Nephron (organoid): ENCODE measurements around the gene LARP1.
"Not testable (repeated sequence)": the region's sequence is repeated elsewhere in the genome, so short reads cannot be mapped to it uniquely, and the experiment has no call there.

Experiments
- H3K27ac Mint-ChIP-seq, 3 experiments: 2 replicates each; pipeline ENCODE4 v1.8.0; 2020; ENCODE audit warnings: mixed read lengths in 3 of 3, mild to moderate bottlenecking in 2 of 3, moderate library complexity in 1 of 3
- H3K27me3 Mint-ChIP-seq: 2 replicates; pipeline ENCODE4 v1.8.0; 2021; ENCODE audit warnings: low read depth, mild to moderate bottlenecking, moderate library complexity, mixed read lengths
- H3K36me3 Mint-ChIP-seq: 2 replicates; pipeline ENCODE4 v1.8.0; 2020; ENCODE audit warnings: low read depth, mixed read lengths
- H3K4me1 Mint-ChIP-seq: 2 replicates; pipeline ENCODE4 v1.8.0; 2020; ENCODE audit warnings: mixed read lengths
- H3K4me3 Mint-ChIP-seq, 3 experiments: 2 replicates each; pipeline ENCODE4 v1.8.0; 2020; ENCODE audit warnings: mild to moderate bottlenecking in 3 of 3, mixed read lengths in 3 of 3, moderate library complexity in 2 of 3
- H3K9me3 Mint-ChIP-seq: 2 replicates; pipeline ENCODE4 v1.8.0; 2020; ENCODE audit warnings: mixed read lengths
- TF ChIP-seq, protein P1 (sequence below), 3 experiments: fragments of 200-600 bp; sonication (generic); IDR thresholded peaks; one replicate each; pipeline ENCODE4 v1.5.0; 2021; ENCODE audit warnings: antibody characterized with exemption in 3 of 3; ENCODE audit not compliant: unreplicated experiment in 3 of 3

Gene LARP1

DNA sequence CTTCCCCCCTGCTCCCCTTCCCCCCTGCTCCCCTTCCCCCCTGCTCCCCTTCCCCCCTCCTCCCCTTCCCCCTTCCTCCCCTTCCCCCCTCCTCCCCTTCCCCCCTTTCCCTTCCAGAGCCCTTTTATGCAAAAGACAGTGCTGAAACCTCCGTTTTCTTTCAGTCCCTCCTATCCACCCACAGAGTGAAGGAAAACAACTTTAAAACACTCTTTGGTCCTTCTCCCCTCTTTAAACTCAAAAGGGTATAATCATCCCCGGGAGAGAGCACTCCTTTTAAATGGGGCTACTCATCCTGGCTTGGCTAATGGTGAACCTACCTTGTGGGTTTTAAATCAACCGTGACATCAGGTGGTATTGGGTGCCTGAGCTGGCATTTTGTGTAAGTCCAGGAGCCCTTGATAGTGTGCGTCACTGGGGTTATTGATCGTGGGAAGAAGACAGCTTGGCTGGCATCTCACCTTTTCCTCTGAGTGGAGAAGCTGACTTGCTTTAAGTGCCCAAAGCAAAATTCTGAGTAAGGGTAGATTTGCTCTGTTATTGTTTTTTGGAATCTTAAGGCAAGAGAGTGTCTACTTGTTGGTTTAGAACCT, 2.7 kb downstream of the LARP1 start:
- Mint-ChIP-seq H3K27ac (peak overlapping the region; percentile 90 to 95 (median 92)), H3K36me3 (no peaks in the 10 kb centered on the region)
- TF ChIP-seq, protein P1, sequence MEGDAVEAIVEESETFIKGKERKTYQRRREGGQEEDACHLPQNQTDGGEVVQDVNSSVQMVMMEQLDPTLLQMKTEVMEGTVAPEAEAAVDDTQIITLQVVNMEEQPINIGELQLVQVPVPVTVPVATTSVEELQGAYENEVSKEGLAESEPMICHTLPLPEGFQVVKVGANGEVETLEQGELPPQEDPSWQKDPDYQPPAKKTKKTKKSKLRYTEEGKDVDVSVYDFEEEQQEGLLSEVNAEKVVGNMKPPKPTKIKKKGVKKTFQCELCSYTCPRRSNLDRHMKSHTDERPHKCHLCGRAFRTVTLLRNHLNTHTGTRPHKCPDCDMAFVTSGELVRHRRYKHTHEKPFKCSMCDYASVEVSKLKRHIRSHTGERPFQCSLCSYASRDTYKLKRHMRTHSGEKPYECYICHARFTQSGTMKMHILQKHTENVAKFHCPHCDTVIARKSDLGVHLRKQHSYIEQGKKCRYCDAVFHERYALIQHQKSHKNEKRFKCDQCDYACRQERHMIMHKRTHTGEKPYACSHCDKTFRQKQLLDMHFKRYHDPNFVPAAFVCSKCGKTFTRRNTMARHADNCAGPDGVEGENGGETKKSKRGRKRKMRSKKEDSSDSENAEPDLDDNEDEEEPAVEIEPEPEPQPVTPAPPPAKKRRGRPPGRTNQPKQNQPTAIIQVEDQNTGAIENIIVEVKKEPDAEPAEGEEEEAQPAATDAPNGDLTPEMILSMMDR (IDR thresholded peaks at IDR 0.05; ENCODE audit: unreplicated experiment in 3 of 3): no peak

DNA sequence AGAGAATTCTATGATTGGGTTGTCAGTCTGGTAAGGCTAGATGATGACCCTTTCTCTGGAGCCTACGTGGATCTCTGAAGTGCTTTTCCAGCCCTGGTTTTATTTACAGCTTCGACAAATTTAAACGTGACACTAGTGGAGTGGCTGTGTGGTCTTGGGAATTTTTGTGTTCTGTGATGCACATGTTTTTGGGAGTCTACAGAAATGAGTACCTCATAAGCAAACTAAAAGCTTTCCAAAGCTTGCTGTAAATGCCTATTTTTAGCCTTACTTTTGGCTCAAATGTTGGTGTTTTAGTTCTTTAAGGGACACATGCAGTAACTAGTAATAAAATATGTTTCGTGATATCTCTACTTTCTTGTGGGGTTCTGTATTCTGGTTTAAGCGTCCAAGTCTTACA, 3.3 kb downstream of the LARP1 start:
- Mint-ChIP-seq H3K27ac (peak overlapping the region; percentile 90 to 95 (median 92)), H3K36me3 (no peaks in the 10 kb centered on the region), H3K4me1 (peaks cover 62% of the 10 kb centered on the region), H3K4me3 (peak overlapping the region; percentile 83 to 99 (median 96)), H3K27me3 (peaks cover 4% of the 10 kb centered on the region), H3K9me3 (no peaks in the 10 kb centered on the region)
- TF ChIP-seq, protein P1 (IDR thresholded peaks at IDR 0.05; ENCODE audit: unreplicated experiment in 3 of 3): no peak

More for the DNA sequence above, 2.7 kb downstream of the LARP1 start:
- no peaks in the 10 kb centered on the region for H3K9me3 Mint-ChIP-seq
- H3K27me3 Mint-ChIP-seq: peaks cover 4% of the 10 kb centered on the region
- peaks cover 66% of the 10 kb centered on the region for H3K4me1 Mint-ChIP-seq
- peak overlapping the region; percentile 83 to 99 (median 96) for H3K4me3 Mint-ChIP-seq

DNA sequence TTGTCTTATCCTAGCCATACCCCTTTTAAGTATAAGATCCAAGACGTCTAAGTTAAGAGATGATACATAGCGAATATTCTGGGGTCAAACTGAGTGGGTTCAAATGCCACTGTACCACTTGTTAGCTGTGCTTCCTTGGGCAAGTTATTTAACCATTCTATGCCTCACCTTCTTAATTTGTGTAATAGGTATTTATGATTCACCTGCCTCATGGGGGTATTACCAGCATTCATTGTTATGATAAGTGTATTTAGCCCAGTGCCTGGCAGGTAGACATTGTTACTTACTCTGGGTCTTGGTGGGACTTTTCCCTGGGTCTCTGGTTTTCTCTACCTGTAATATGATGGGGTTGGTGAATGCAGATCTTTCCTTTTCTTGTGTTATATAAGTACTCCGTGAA, 3.8 kb downstream of the LARP1 start:
- peak overlapping the region; percentile 90 to 95 (median 92) for H3K27ac Mint-ChIP-seq

DNA sequence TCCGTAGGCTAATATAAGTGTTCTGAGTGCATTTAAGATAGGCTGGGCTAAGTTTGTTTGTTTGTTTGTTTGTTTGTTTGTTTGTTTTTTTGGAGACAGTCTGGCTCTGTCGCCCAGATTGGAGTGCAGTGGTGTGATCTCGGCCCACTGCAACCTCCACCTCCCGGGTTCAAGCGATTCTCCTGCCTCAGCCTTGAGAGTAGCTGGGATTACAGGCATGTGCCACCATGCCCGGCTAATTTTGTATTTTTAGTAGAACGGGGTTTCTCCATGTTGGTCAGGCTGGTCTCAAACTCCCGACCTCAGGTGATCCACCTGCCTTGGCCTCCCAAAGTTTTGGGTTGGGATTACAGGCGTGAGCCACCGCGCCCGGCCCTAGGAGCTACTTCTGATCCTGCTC, 4.7 kb downstream of the LARP1 start:
- H3K4me1 Mint-ChIP-seq: peaks cover 50% of the 10 kb centered on the region
- H3K27ac Mint-ChIP-seq, H3K27me3 Mint-ChIP-seq, H3K36me3 Mint-ChIP-seq, H3K9me3 Mint-ChIP-seq: not testable (repeated sequence)
- H3K4me3 Mint-ChIP-seq: peak overlapping the region in 1 of 3 experiments; percentile 69

More for the DNA sequence above, 3.8 kb downstream of the LARP1 start:
- no peaks in the 10 kb centered on the region for H3K9me3 Mint-ChIP-seq
- peaks cover 57% of the 10 kb centered on the region for H3K4me1 Mint-ChIP-seq
- H3K4me3 Mint-ChIP-seq: peak overlapping the region; percentile 83 to 99 (median 96)
- H3K36me3 Mint-ChIP-seq: no peaks in the 10 kb centered on the region
- TF ChIP-seq, protein P1 (IDR thresholded peaks at IDR 0.05; ENCODE audit: unreplicated experiment in 3 of 3): no peak
- H3K27me3 Mint-ChIP-seq: peaks cover 4% of the 10 kb centered on the region

DNA sequence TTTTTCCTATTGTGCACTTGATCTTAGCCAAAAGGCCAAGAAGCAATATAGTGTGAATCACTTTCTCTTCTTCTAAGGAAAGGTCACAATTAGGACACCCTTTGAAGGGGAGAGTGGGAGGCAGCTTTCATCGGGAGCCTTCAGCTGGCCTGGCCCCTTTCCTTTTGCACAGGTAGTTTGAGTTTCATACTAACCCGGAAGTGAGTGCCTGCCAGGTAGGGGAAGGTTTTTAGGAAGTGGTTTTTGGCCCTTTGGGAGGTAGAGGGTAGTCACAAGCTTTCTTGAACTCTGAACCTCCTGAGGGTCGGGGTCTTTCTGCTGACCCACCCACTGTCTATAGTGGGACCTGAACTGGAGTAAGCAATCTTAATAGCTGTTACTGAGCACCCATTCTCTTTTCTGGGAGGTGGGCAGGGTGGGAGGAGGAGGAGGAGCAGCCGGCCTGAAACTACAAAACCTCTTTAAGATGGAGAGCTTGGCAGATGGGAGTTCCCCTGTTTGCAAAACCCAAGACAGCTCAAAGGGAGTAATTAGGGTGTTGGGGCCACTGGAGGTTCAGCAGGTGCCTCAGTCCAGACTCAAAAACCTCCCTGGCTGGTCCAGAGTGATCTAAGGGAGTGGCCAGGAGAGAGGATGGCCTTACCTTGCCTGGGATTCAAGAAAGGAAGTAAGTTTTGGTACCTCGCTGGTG, 6.0 kb downstream of the LARP1 start:
- Mint-ChIP-seq H3K36me3 (no peaks in the 10 kb centered on the region), H3K27me3 (no peaks in the 10 kb centered on the region), H3K9me3 (no peaks in the 10 kb centered on the region), H3K27ac (peak overlapping the region in 1 of 3 experiments; percentile 8), H3K4me1 (peaks cover 60% of the 10 kb centered on the region), H3K4me3 (no peak overlapping the region)
- TF ChIP-seq, protein P1 (IDR thresholded peaks at IDR 0.05; ENCODE audit: unreplicated experiment in 3 of 3): no peak

DNA sequence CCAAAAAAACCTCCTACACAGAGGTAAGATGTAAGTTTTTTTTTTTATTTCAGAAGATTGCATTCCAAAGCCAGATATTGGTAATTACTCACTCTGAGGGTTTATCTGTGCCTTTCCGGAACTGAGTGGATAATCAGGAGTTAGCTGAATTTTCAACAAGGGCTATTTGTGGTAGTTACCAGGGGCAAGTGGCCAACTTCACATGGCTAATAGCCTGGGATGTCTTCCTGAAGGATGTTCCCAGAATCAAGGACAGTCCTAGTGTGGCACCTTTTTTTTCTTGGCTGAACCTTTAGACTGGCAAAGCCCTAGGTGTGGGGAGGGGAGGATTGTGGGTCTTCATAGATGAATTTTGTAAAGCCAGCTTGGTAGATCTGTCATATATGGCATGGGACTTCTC, 7.1 kb downstream of the LARP1 start:
- no peaks in the 10 kb centered on the region for H3K9me3 Mint-ChIP-seq
- H3K36me3 Mint-ChIP-seq: no peaks in the 10 kb centered on the region
- H3K27ac Mint-ChIP-seq: peak overlapping the region in 2 of 3 experiments; percentile 20 to 48
- H3K4me1 Mint-ChIP-seq: peaks cover 68% of the 10 kb centered on the region
- TF ChIP-seq, protein P1 (IDR thresholded peaks at IDR 0.05; ENCODE audit: unreplicated experiment in 3 of 3): no peak
- no peak overlapping the region for H3K4me3 Mint-ChIP-seq
- H3K27me3 Mint-ChIP-seq: no peaks in the 10 kb centered on the region
